Right lobe of liver (tissue), 6 donors: Measurements from ENCODE around the gene HIBCH. TPM values are rescaled to one million over a fixed set of nuclear protein-coding genes. Genes with fewer than 3 reads are reported as not detected.

ENCODE experiments used
- ATAC-seq, 4 donors: fragments of 200-7000 bp; cut with Tn5 transposase; one replicate each; pipeline ENCODE4 v1.9.1; 2020; ENCODE audit warnings: mild to moderate bottlenecking in 4 of 4, moderate library complexity in 4 of 4
- DNase-seq, 3 donors: peaks; one replicate each; pipeline ENCODE4 v3.0.0-alpha.2; 2020
- H3K27ac ChIP-seq, 3 donors: fragments of 200-600 bp; one replicate each; pipeline ENCODE4 v1.8.0; 2022
- H3K27me3 ChIP-seq, 2 donors: fragments of 200-600 bp; one replicate each; pipeline ENCODE4 v1.8.0; 2022
- H3K36me3 ChIP-seq, 4 donors: fragments of 200-600 bp; sonication (generic) in 1 of 4; one replicate each; pipeline versions ENCODE4 v1.5.1 to v1.8.0; 2017 to 2022; ENCODE audit warnings: control low read depth in 1 of 4
- H3K4me1 ChIP-seq, 4 donors: fragments of 200-600 bp; sonication (generic) in 1 of 4; one replicate each; pipeline versions ENCODE4 v1.5.1 to v1.8.0; 2017 to 2022; ENCODE audit warnings: control low read depth in 1 of 4
- H3K4me3 ChIP-seq, 3 donors: fragments of 200-600 bp; one replicate each; pipeline ENCODE4 v1.8.0; 2022
- H3K9me3 ChIP-seq, 4 donors: fragments of 200-600 bp; sonication (generic) in 1 of 4; one replicate each; pipeline versions ENCODE4 v1.5.1 to v1.8.0; 2017 to 2022; ENCODE audit warnings: control low read depth in 1 of 4
- POLR2A ChIP-seq: fragments of 450-650 bp; IDR thresholded peaks from one replicate; pipeline ENCODE4 v1.6.1; 2017; ENCODE audit warnings: antibody characterized with exemption, mild to moderate bottlenecking
- WGBS: methylation state at CpG from one replicate; pipeline ENCODE4 v1.1.6; 2018; ENCODE audit warnings: low coverage, low lambda C conversion rate; ENCODE audit not compliant: insufficient coverage; ENCODE audit errors: missing lambda C conversion rate; 5-methylcytosine and 5-hydroxymethylcytosine counted together
- intact Hi-C, 2 donors: fragments of 100-400 bp; cut with DNase I; formaldehyde crosslinking; loops; one replicate each; pipeline versions ENCODE4 v1.11.2 to v1.14.1; 2022
- total RNA-seq, 6 experiments: library from RNA; depleted of rRNA in 2 of 6; stranded (reverse); fragments of >200 nt in 2 of 6; fragmentation: NEBNext Ultra II Directional in 3 of 6; extraction: Animal tissue kit (Norgen Biotek cat#: 25700) in 3 of 6; gene quantifications; one replicate each; pipeline versions ENCODE4 v1.1.0 to v1.2.4, GENCODE V29; 2016 to 2023
- TF ChIP-seq, protein P1 (sequence below), 4 donors: fragments of 200-600 bp in 3 of 4; fragments of 450-650 bp in 1 of 4; IDR thresholded peaks; one replicate each; pipeline versions ENCODE4 v1.5.1 to v1.8.0; 2016 to 2022; ENCODE audit warnings: antibody characterized with exemption in 4 of 4, mild to moderate bottlenecking in 2 of 4
- donor health status: DM: no; HTN: yes; CAD: no.
- donor health status: DM: no; HTN: no; CAD: no.
- donor health status: DM: no; HTN: no; CAD: no.
- donor health status: DM: no; HTN: yes; CAD: no.
- donor health status: DM: no; HTN: yes; CAD: no.

HIBCH gene
- total RNA-seq, 6 experiments from 2014 or later, result 20.1 to 93.6 (median 53.6) TPM

DNA sequence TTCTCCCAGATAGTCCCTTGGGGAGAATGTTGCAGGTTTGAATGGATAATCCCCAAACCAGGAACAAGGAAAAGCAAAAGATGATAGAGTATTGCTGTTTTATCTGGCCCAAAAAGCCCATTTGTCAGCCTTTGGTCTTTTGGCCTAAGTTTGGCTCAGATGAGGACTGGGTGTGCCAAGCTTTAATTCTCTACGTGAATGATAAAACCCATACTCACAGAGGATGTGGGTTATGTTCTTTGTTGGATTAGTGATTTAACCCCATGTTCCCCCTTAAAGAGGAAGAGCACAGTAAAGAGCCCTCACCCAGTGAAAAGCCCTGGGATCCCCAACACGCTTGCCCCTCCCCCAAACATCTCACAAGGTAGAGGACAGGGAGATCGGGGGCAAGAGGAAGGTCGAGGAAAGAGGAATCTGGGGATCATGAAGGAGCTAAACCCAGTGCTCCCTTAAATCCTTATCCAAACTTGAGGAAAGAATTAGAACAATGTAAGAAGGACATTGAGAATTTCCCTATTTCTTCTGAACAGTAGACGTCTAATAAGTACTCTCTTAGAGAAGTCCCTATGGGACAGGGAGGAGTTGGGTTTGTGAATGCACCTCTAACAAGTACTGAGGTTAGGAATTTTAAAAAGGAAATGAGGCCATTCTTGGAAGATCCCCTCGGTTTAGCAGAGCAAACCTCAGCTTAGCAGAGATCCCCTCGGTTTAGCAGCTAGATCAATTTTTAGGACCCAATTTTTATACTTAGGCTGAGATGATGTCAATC lies 105.0 kb downstream of the HIBCH start:
- no peak overlapping the region for H3K27ac ChIP-seq
- no peaks in the 10 kb centered on the region for H3K9me3 ChIP-seq
- peaks cover 0 to 6% (median 0%) of the 10 kb centered on the region in 4 donors for H3K36me3 ChIP-seq
- DNase-seq (no peak), ATAC-seq (no peak)
- H3K27me3 ChIP-seq, result no peaks in the 10 kb centered on the region
- H3K4me3 ChIP-seq, result no peak overlapping the region
- intact Hi-C loops, result no loop called here
- TF ChIP-seq, protein P1, sequence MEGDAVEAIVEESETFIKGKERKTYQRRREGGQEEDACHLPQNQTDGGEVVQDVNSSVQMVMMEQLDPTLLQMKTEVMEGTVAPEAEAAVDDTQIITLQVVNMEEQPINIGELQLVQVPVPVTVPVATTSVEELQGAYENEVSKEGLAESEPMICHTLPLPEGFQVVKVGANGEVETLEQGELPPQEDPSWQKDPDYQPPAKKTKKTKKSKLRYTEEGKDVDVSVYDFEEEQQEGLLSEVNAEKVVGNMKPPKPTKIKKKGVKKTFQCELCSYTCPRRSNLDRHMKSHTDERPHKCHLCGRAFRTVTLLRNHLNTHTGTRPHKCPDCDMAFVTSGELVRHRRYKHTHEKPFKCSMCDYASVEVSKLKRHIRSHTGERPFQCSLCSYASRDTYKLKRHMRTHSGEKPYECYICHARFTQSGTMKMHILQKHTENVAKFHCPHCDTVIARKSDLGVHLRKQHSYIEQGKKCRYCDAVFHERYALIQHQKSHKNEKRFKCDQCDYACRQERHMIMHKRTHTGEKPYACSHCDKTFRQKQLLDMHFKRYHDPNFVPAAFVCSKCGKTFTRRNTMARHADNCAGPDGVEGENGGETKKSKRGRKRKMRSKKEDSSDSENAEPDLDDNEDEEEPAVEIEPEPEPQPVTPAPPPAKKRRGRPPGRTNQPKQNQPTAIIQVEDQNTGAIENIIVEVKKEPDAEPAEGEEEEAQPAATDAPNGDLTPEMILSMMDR (IDR thresholded peaks at IDR 0.05), result no peak
- TF ChIP-seq POLR2A, result no peak
- whole genome bisulfite sequencing, result 57% methylated on average over 5 of the region's 7 CpGs
- H3K4me1 ChIP-seq, result no peaks in the 10 kb centered on the region

DNA sequence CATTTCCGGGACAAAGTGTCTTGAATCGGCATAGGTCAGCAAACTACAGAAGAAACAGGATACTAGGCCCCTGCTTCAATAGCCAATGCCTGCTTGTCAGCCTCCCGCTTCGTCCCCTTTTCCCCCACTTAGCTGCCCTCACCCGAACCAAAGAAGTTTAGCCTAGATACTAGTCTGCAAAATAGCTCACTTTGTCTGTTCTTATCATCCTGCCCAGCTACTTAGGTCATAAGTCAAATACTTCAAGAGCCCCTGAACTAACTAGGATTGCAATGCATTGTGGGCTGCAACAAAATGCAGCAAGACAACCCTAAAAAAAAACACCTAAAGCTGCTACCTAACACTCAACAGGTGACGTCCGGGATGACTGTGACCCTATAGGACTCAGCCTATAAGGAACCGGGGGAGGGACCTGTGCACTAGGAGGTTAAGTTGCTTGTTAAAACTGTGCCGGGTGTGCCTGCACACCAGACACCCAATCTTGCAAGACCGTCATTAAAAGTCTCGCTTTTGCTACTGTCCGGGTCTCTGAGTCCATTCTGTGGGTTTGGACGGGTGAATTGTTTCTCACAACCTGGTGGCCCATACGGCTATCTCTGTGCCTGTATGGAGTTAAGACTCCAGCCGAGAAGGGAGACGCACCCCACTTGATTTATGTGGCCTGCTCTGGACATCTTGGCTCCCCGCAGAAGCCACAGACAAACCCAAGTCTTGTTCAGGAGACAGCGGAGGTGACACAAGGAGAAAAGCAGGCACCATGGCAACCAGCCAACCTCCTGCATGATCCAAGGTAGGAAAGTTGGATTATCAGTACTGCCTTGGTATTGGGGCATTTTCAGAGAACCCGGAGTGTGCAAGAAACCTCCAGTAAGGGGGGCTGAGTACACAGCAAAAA lies 105.9 kb downstream of the HIBCH start:
- no peak for DNase-seq
- TF ChIP-seq, protein P1 (IDR thresholded peaks at IDR 0.05), result no peak
- intact Hi-C loops, result no loop called here
- ATAC-seq, result no peak
- no peaks in the 10 kb centered on the region for H3K27me3 ChIP-seq
- H3K27ac ChIP-seq, result no peak overlapping the region
- H3K9me3 ChIP-seq, result no peaks in the 10 kb centered on the region
- peaks cover 0 to 3% (median 0%) of the 10 kb centered on the region in 4 donors for H3K36me3 ChIP-seq
- H3K4me1 ChIP-seq, result no peaks in the 10 kb centered on the region
- no peak overlapping the region for H3K4me3 ChIP-seq
- 74% methylated on average over 8 of the region's 19 CpGs for WGBS

DNA sequence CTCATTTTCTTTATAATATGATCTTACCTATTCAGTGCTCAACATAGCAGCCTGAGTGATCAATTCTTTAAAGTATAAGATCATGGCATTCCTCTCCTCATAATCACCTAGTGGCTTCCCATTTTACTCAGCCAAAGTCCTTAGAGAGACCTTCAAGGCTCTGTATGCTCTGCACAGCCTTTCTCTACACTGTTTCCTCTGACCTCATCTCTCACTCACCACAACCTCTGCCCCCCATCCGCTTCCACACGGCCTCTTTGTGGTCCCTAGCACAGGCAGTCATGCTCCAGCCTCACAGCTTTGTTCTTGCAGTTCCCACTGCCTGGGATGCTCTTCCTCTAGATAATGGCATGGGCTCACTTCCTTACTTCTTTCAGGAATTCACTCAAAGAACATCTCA lies 109.2 kb downstream of the HIBCH start:
- 87% methylated on average over 2 of the region's 2 CpGs for WGBS
- Histone ChIP-seq H3K9me3 (no peaks in the 10 kb centered on the region), H3K27ac (no peak overlapping the region), H3K36me3 (peaks cover 0 to 5% (median 0%) of the 10 kb centered on the region in 4 donors), H3K27me3 (no peaks in the 10 kb centered on the region), H3K4me1 (no peaks in the 10 kb centered on the region), H3K4me3 (no peak overlapping the region)
- DNase-seq (no peak), ATAC-seq (no peak)
- TF ChIP-seq, protein P1 (IDR thresholded peaks at IDR 0.05), result no peak
- TF ChIP-seq POLR2A, result no peak
- intact Hi-C loops, result no loop called here

DNA sequence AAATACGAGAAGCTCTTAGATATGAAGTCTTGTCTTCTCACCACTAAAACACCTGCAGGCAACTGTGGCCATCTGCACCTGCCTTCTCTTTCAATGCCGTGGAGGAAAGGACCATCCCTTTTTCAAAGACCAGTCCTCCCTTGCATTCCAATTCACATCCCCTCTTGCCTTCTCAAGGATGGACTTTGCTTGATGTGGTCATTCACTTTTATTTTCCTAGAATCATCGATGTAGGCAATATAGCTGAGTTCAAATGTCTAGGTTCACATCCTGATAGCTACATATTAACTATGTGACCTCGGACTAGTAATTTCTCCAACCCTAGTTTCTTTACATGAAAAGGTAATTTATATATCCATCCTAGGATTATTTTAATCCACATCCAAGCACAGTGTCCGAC lies 110.1 kb downstream of the HIBCH start:
- H3K9me3 ChIP-seq, result no peaks in the 10 kb centered on the region
- WGBS, result 69% methylated on average over 5 of the region's 5 CpGs
- peaks cover 0 to 5% (median 0%) of the 10 kb centered on the region in 4 donors for H3K36me3 ChIP-seq
- intact Hi-C loops, result no loop called here
- no peaks in the 10 kb centered on the region for H3K4me1 ChIP-seq
- H3K27ac ChIP-seq, result no peak overlapping the region
- no peaks in the 10 kb centered on the region for H3K27me3 ChIP-seq
- ATAC-seq (peak in 1 of 4 donors; percentile 22), DNase-seq (no peak)
- TF ChIP-seq POLR2A, result no peak
- TF ChIP-seq, protein P1 (IDR thresholded peaks at IDR 0.05), result no peak
- no peak overlapping the region for H3K4me3 ChIP-seq
